ENCODE data around the gene HM13. TPM values are rescaled to one million over a fixed set of nuclear protein-coding genes. Genes with fewer than 3 reads are reported as not detected.

The HM13 gene
- total and polyA plus RNA-seq, 2 donors (not counting 3 experiments of a cell fraction or from before 2014, with no cell fraction given): 211 to 218 TPM

GRCh38 chr20:31576751-31577150 is 62.5 kb downstream of the HM13 start:
- peaks cover 17% of the 10 kb centered on the region for H3K4me1 ChIP-seq (ENCODE audit: control insufficient read depth, extremely low read depth, insufficient read depth, low read length)
- no peak overlapping the region for H3K4me3 ChIP-seq (replicated peaks in 1 of 3; ENCODE audit: insufficient read depth in 1 of 3, low read depth in 1 of 3, low read length in 3 of 3)
- H3K27me3 ChIP-seq (ENCODE audit: control insufficient read depth in 2 of 2, insufficient read depth in 2 of 2, low read length in 2 of 2): no peaks in the 10 kb centered on the region
- no peaks in the 10 kb centered on the region for H4K20me1 ChIP-seq (replicated peaks; ENCODE audit: control insufficient read depth, extremely low read depth, insufficient read depth, low read length)
- H3K27ac ChIP-seq (ENCODE audit: insufficient read depth, low read depth, low read length): no peak overlapping the region
- CTCF ChIA-PET: interaction anchor here (2.4 to 30.9 kb wide), 3 partner anchors 9 to 32 kb away, joined by 6 to 1817 read pairs (median 9); partner anchors contain the start of gene ID1
- no peaks in the 10 kb centered on the region for H3K36me3 ChIP-seq (ENCODE audit: control insufficient read depth in 2 of 2, extremely low read depth in 1 of 2, insufficient read depth in 2 of 2, low read length in 2 of 2)
- H3K9me3 ChIP-seq (replicated peaks; ENCODE audit: control insufficient read depth, insufficient read depth, low read length): no peaks in the 10 kb centered on the region
- H3K9me1 ChIP-seq (replicated peaks; ENCODE audit: control insufficient read depth, extremely low read depth, insufficient read depth, low read length): no peaks in the 10 kb centered on the region
- no peak overlapping the region for H3K4me2 ChIP-seq (ENCODE audit: insufficient read depth, low read length)
- intact Hi-C loops (cut with micrococcal nuclease) (no loop called here), dilution Hi-C loops (cut with MboI; ENCODE audit: extremely low pct_ligation_motif_present, low sequenced_read_pairs) (no loop called here)
- DNase-seq (ENCODE audit: low read depth, low spot score) (no peak), FAIRE-seq (no peak)
- BruUV-seq (replicated peaks): no TSS peak
- TF ChIP-seq POLR2AphosphoS5 (IDR thresholded peaks at IDR 0.05; ENCODE audit: insufficient read depth, low read depth, low read length): no peak
- no peak for TF ChIP-seq GATA2 (IDR thresholded peaks at IDR 0.05; ENCODE audit: insufficient read depth, insufficient read length, low read depth, low read length)
- no peak for TF ChIP-seq MAX (IDR thresholded peaks at IDR 0.05; ENCODE audit: insufficient read depth, insufficient read length)
- no peak for TF ChIP-seq EZH2 (IDR thresholded peaks at IDR 0.05; ENCODE audit: borderline replicate concordance, low read depth, low read length, severe bottlenecking)
- no peak for TF ChIP-seq CTCF (IDR thresholded peaks at IDR 0.05; ENCODE audit: extremely low read depth in 1 of 2, insufficient read depth in 1 of 2, low read depth in 1 of 2, low read length in 2 of 2)
- no peak for TF ChIP-seq POLR2A (IDR thresholded peaks at IDR 0.05; ENCODE audit: low read depth, low read length)
- no peak for TF ChIP-seq JUN (IDR thresholded peaks at IDR 0.05; ENCODE audit: borderline replicate concordance, insufficient read depth, insufficient read length, low read depth)
- POLR2A ChIA-PET: no interaction called here
- no peak overlapping the region for H3K9ac ChIP-seq (replicated peaks; ENCODE audit: extremely low read depth, insufficient read depth, low read length)
- H2AFZ ChIP-seq (ENCODE audit: low read depth, low read length): no peak overlapping the region
- H3K79me2 ChIP-seq (ENCODE audit: control insufficient read depth, insufficient read depth, low read length): no peaks in the 10 kb centered on the region

Data from endothelial cell of umbilical vein (primary cell).